GM21515 (cell line): ENCODE data around the gene ADIPOR2.

Experiments used
- ATAC-seq: cut with Tn5 transposase; IDR thresholded peaks from one replicate; pipeline ENCODE4 v1.9.1; 2021; ENCODE audit not compliant: unreplicated experiment

The ADIPOR2 gene

GRCh38 chr12:1797011-1797901, 106.4 kb downstream of the ADIPOR2 start:
- ATAC-seq, result peak; percentile 8

- ATAC-seq, result no peak
Observed at GRCh38 chr12:1797991-1798640, 107.2 kb downstream of the ADIPOR2 start.

- ATAC-seq, result no peak
Observed at GRCh38 chr12:1798641-1799020, 107.8 kb downstream of the ADIPOR2 start.

GRCh38 chr12:1799051-1799881, 108.4 kb downstream of the ADIPOR2 start:
- no peak for ATAC-seq

GRCh38 chr12:1799882-1800400, 109.1 kb downstream of the ADIPOR2 start:
- no peak for ATAC-seq

- ATAC-seq, result no peak
Observed at GRCh38 chr12:1800401-1801302, 109.8 kb downstream of the ADIPOR2 start.

- ATAC-seq, result no peak
Observed at GRCh38 chr12:1801303-1801975, 110.6 kb downstream of the ADIPOR2 start.

GRCh38 chr12:1803736-1804135, 112.9 kb downstream of the ADIPOR2 start:
- no peak for ATAC-seq

GRCh38 chr12:1804545-1805332, 113.9 kb downstream of the ADIPOR2 start:
- peak; percentile 90 for ATAC-seq

- no peak for ATAC-seq
Observed at GRCh38 chr12:1805441-1806081, 114.7 kb downstream of the ADIPOR2 start.

- ATAC-seq, result no peak
Observed at GRCh38 chr12:1806301-1807086, 115.6 kb downstream of the ADIPOR2 start.

- ATAC-seq, result no peak
Observed at GRCh38 chr12:1807087-1807860, 116.4 kb downstream of the ADIPOR2 start.

GRCh38 chr12:1808036-1808797, 117.3 kb downstream of the ADIPOR2 start:
- ATAC-seq, result no peak

- ATAC-seq, result no peak
Observed at GRCh38 chr12:1808798-1809480, 118.1 kb downstream of the ADIPOR2 start.

- no peak for ATAC-seq
Observed at GRCh38 chr12:1809591-1810190, 118.8 kb downstream of the ADIPOR2 start.
